Measurements from ENCODE around the gene RNF4.
"Not testable (repeated sequence)": the region's sequence is repeated elsewhere in the genome, so short reads cannot be mapped to it uniquely, and the experiment has no call there.

RNF4 gene

DNA sequence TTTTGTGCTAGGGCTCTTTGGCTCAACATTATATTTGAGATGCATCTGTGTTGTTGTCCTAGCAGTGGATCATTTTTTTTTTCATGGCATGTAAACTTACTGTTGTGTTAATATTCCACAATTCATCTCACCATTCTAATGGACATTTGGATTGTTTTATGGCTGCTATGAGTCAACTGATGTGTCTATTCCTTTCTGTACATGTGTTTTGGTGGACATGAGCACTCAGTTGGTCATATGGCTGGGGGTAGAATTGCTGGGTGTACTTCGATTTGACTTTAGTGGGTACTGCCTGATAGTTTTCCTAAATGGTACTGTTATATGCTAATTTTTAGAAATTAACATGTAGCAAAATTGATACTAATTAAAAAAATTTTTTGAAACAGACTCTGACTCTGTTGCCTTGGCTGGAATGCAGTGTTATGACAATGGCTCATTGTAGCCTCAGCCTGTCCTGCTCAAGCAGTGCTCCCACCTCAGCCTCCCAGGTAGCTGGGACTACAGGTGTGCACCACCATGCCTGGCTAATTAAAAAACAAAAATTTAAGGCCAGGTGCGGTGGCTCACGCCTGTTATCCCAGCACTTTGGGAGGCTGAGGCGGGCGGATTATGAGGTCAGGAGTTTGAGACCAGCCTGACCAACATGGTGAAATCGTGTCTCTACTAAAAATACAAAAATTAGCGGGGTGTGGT, 76.6 kb downstream of the RNF4 start:
- Histone ChIP-seq H3K36me3 (ENCODE audit: control insufficient read depth in 5 of 5, insufficient read depth in 5 of 5, low read length in 5 of 5) (peaks cover 0 to 4% (median 0%) of the 10 kb centered on the region in 5 donors), H3K27ac (ENCODE audit: low read depth, low read length) (no peak overlapping the region), H3K4me3 (ENCODE audit: low read depth in 1 of 5, low read length in 5 of 5) (no peak overlapping the region), H3K9me3 (ENCODE audit: control insufficient read depth in 5 of 5, low read length in 5 of 5) (no peaks in the 10 kb centered on the region), H3K27me3 (ENCODE audit: control insufficient read depth in 5 of 5, insufficient read depth in 4 of 5, low read length in 5 of 5) (no peaks in the 10 kb centered on the region), H3K4me1 (ENCODE audit: control insufficient read depth in 5 of 5, insufficient read depth in 5 of 5, low read length in 5 of 5) (peaks cover 0 to 5% (median 3%) of the 10 kb centered on the region in 5 donors), H3K9ac (ENCODE audit: low read length in 5 of 5) (no peak overlapping the region)

- Histone ChIP-seq H3K27me3 (ENCODE audit: control insufficient read depth in 5 of 5, insufficient read depth in 4 of 5, low read length in 5 of 5) (no peaks in the 10 kb centered on the region), H3K4me3 (ENCODE audit: low read depth in 1 of 5, low read length in 5 of 5) (no peak overlapping the region), H3K4me1 (ENCODE audit: control insufficient read depth in 5 of 5, insufficient read depth in 5 of 5, low read length in 5 of 5) (peaks cover 0 to 5% (median 3%) of the 10 kb centered on the region in 5 donors), H3K36me3 (ENCODE audit: control insufficient read depth in 5 of 5, insufficient read depth in 5 of 5, low read length in 5 of 5) (peaks cover 0 to 4% (median 0%) of the 10 kb centered on the region in 5 donors), H3K27ac (ENCODE audit: low read depth, low read length) (no peak overlapping the region), H3K9me3 (ENCODE audit: control insufficient read depth in 5 of 5, low read length in 5 of 5) (no peaks in the 10 kb centered on the region), H3K9ac (ENCODE audit: low read length in 5 of 5) (no peak overlapping the region)
Measured at GRCh38 chr4:2546286-2546823, 77.4 kb downstream of the RNF4 start.

- not testable (repeated sequence) for H3K4me1 ChIP-seq (ENCODE audit: control insufficient read depth in 5 of 5, insufficient read depth in 5 of 5, low read length in 5 of 5); H3K4me3 ChIP-seq (ENCODE audit: low read depth in 1 of 5, low read length in 5 of 5); H3K9me3 ChIP-seq (ENCODE audit: control insufficient read depth in 5 of 5, low read length in 5 of 5); H3K9ac ChIP-seq (ENCODE audit: low read length in 5 of 5); H3K27me3 ChIP-seq (ENCODE audit: control insufficient read depth in 5 of 5, insufficient read depth in 4 of 5, low read length in 5 of 5); H3K36me3 ChIP-seq (ENCODE audit: control insufficient read depth in 5 of 5, insufficient read depth in 5 of 5, low read length in 5 of 5); H3K27ac ChIP-seq (ENCODE audit: low read depth, low read length)
Measured at GRCh38 chr4:2546961-2547691, 78.2 kb downstream of the RNF4 start.

- Histone ChIP-seq H3K27ac (ENCODE audit: low read depth, low read length) (no peak overlapping the region), H3K9ac (ENCODE audit: low read length in 5 of 5) (no peak overlapping the region), H3K9me3 (ENCODE audit: control insufficient read depth in 5 of 5, low read length in 5 of 5) (no peaks in the 10 kb centered on the region), H3K4me1 (ENCODE audit: control insufficient read depth in 5 of 5, insufficient read depth in 5 of 5, low read length in 5 of 5) (peaks cover 0 to 5% (median 3%) of the 10 kb centered on the region in 5 donors), H3K36me3 (ENCODE audit: control insufficient read depth in 5 of 5, insufficient read depth in 5 of 5, low read length in 5 of 5) (no peaks in the 10 kb centered on the region), H3K4me3 (ENCODE audit: low read depth in 1 of 5, low read length in 5 of 5) (no peak overlapping the region), H3K27me3 (ENCODE audit: control insufficient read depth in 5 of 5, insufficient read depth in 4 of 5, low read length in 5 of 5) (no peaks in the 10 kb centered on the region)
Measured at GRCh38 chr4:2551118-2551517, 82.2 kb downstream of the RNF4 start.

DNA sequence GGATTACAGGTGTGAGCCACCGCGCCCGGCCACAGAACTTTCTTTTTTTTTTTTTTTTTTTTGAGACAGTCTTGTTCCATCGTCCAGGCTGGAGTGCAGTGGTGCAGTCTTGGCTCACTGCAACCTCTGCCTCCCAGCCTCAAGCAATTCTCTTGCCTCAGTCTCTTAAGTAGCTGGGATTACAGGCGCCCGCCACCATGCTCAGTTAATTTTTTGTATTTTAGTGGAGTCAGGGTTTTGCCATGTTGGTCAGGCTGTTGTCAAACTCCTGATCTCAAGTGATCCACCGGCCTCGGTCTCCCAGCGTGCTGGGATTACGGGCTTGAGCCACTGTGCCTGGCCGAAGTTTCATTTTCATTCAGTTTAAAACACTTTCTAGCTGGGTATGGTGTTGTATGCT, 83.9 kb downstream of the RNF4 start:
- Histone ChIP-seq H3K36me3 (ENCODE audit: control insufficient read depth in 5 of 5, insufficient read depth in 5 of 5, low read length in 5 of 5) (no peaks in the 10 kb centered on the region), H3K4me3 (ENCODE audit: low read depth in 1 of 5, low read length in 5 of 5) (no peak overlapping the region), H3K27me3 (ENCODE audit: control insufficient read depth in 5 of 5, insufficient read depth in 4 of 5, low read length in 5 of 5) (no peaks in the 10 kb centered on the region), H3K9me3 (ENCODE audit: control insufficient read depth in 5 of 5, low read length in 5 of 5) (no peaks in the 10 kb centered on the region), H3K4me1 (ENCODE audit: control insufficient read depth in 5 of 5, insufficient read depth in 5 of 5, low read length in 5 of 5) (peaks cover 0 to 7% (median 1%) of the 10 kb centered on the region in 5 donors), H3K9ac (ENCODE audit: low read length in 5 of 5) (no peak overlapping the region), H3K27ac (ENCODE audit: low read depth, low read length) (no peak overlapping the region)

- no peaks in the 10 kb centered on the region for H3K27me3 ChIP-seq (ENCODE audit: control insufficient read depth in 5 of 5, insufficient read depth in 4 of 5, low read length in 5 of 5)
- peaks cover 0 to 3% (median 0%) of the 10 kb centered on the region in 5 donors for H3K36me3 ChIP-seq (ENCODE audit: control insufficient read depth in 5 of 5, insufficient read depth in 5 of 5, low read length in 5 of 5)
- no peaks in the 10 kb centered on the region for H3K9me3 ChIP-seq (ENCODE audit: control insufficient read depth in 5 of 5, low read length in 5 of 5)
- H3K27ac ChIP-seq (ENCODE audit: low read depth, low read length) = no peak overlapping the region
- peaks cover 0 to 19% (median 5%) of the 10 kb centered on the region in 5 donors for H3K4me1 ChIP-seq (ENCODE audit: control insufficient read depth in 5 of 5, insufficient read depth in 5 of 5, low read length in 5 of 5)
- H3K9ac ChIP-seq (ENCODE audit: low read length in 5 of 5) = no peak overlapping the region
- H3K4me3 ChIP-seq (ENCODE audit: low read depth in 1 of 5, low read length in 5 of 5) = no peak overlapping the region
Measured at GRCh38 chr4:2558301-2558700, 89.4 kb downstream of the RNF4 start.

DNA sequence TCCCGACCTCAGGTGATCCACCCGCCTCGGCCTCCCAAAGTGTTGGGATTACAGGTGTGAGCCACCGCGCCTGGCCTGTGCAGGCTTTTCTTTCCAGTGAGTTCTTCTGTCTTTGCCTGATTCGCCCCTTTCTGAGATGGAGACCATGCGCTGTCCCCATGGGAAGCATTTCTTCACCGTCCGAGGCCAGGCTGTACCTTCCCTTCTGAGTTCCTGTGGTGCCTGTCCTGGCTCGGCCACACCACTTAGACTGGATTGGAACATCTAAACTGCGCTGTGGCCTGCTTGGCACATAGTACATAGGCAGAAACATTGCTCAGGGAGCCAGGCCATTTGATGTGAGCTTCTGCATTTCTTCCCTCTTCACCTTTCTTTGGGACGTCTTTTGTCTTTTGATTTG, 91.3 kb downstream of the RNF4 start:
- Histone ChIP-seq H3K27ac (ENCODE audit: low read depth, low read length) (no peak overlapping the region), H3K9ac (ENCODE audit: low read length in 5 of 5) (no peak overlapping the region), H3K9me3 (ENCODE audit: control insufficient read depth in 5 of 5, low read length in 5 of 5) (no peaks in the 10 kb centered on the region), H3K36me3 (ENCODE audit: control insufficient read depth in 5 of 5, insufficient read depth in 5 of 5, low read length in 5 of 5) (peaks cover 0 to 3% (median 0%) of the 10 kb centered on the region in 5 donors), H3K4me1 (ENCODE audit: control insufficient read depth in 5 of 5, insufficient read depth in 5 of 5, low read length in 5 of 5) (peaks cover 0 to 19% (median 5%) of the 10 kb centered on the region in 5 donors), H3K27me3 (ENCODE audit: control insufficient read depth in 5 of 5, insufficient read depth in 4 of 5, low read length in 5 of 5) (no peaks in the 10 kb centered on the region), H3K4me3 (ENCODE audit: low read depth in 1 of 5, low read length in 5 of 5) (no peak overlapping the region)
